Keratinocyte (primary cell): Measurements from ENCODE around the gene PHKA2. TPM values are rescaled to one million over a fixed set of nuclear protein-coding genes. Genes with fewer than 3 reads are reported as not detected.
A peak's percentile ranks its signal among the peaks of the same experiment; 100 is the strongest.
"Not testable (repeated sequence)": the region's sequence is repeated elsewhere in the genome, so short reads cannot be mapped to it uniquely, and the experiment has no call there.

Source experiments
- DNase-seq: peaks from one replicate; pipeline ENCODE4 v3.0.0-alpha.2; 2011; ENCODE audit warnings: low read depth, missing footprints, low spot score
- FAIRE-seq: peaks from 2 replicates; lab custom pipeline; 2011; peaks lifted over from hg19 to GRCh38; lab: Jason Lieb, UNC
- H2AFZ ChIP-seq: 2 replicates; pipeline ENCODE4 v1.6.0; 2012; ENCODE audit warnings: low read length, control low read depth, inconsistent platforms; ENCODE audit not compliant: control insufficient read depth
- H3K27ac ChIP-seq: 2 replicates; pipeline ENCODE4 v1.5.1; 2011; ENCODE audit warnings: low read length; ENCODE audit not compliant: control insufficient read depth, insufficient read depth
- H3K27me3 ChIP-seq: 3 replicates; pipeline ENCODE4 v1.6.0; 2011; ENCODE audit warnings: low read length; ENCODE audit not compliant: control insufficient read depth, insufficient read depth; ENCODE audit errors: extremely low read depth
- H3K36me3 ChIP-seq, 2 experiments: 2 replicates in 1 of 2; 3 replicates in 1 of 2; pipeline ENCODE4 v1.5.1; 2011; ENCODE audit warnings: low read length in 2 of 2, mild to moderate bottlenecking in 1 of 2; ENCODE audit not compliant: control insufficient read depth in 2 of 2, insufficient read depth in 2 of 2; ENCODE audit errors: extremely low read depth in 1 of 2
- H3K4me1 ChIP-seq: 3 replicates; pipeline ENCODE4 v1.5.1; 2011; ENCODE audit warnings: low read length; ENCODE audit not compliant: control insufficient read depth, insufficient read depth; ENCODE audit errors: extremely low read depth
- H3K4me2 ChIP-seq: 3 replicates; pipeline ENCODE4 v1.6.0; 2011; ENCODE audit warnings: low read depth, low read length; ENCODE audit not compliant: control insufficient read depth, insufficient read depth; ENCODE audit errors: extremely low read depth
- H3K4me3 ChIP-seq, 3 experiments: fragments of 200-600 bp in 1 of 3; sonication (generic) in 1 of 3; 2 replicates in 2 of 3; 3 replicates in 1 of 3; pipeline ENCODE4 v1.5.1; 2011 to 2016; ENCODE audit warnings: low read length in 3 of 3, mild to moderate bottlenecking in 3 of 3, control low read depth in 2 of 3, inconsistent platforms in 1 of 3, low read depth in 1 of 3, mixed read lengths in 1 of 3, mixed run types in 1 of 3, moderate library complexity in 1 of 3; ENCODE audit not compliant: control insufficient read depth in 2 of 3, insufficient read depth in 2 of 3; ENCODE audit errors: extremely low read depth in 1 of 3
- H3K79me2 ChIP-seq: 2 replicates; pipeline ENCODE4 v1.6.0; 2012; ENCODE audit warnings: low read length; ENCODE audit not compliant: control insufficient read depth, insufficient read depth
- H3K9ac ChIP-seq: 3 replicates; pipeline ENCODE4 v1.6.0; 2011; ENCODE audit warnings: low read length; ENCODE audit not compliant: control insufficient read depth, insufficient read depth; ENCODE audit errors: extremely low read depth
- H3K9me1 ChIP-seq: 3 replicates; pipeline ENCODE4 v1.6.0; 2011; ENCODE audit warnings: low read length; ENCODE audit not compliant: control insufficient read depth, insufficient read depth; ENCODE audit errors: extremely low read depth
- H3K9me3 ChIP-seq: 2 replicates; pipeline ENCODE4 v1.5.1; 2012; ENCODE audit warnings: low read depth, low read length; ENCODE audit not compliant: control insufficient read depth
- H4K20me1 ChIP-seq: 3 replicates; pipeline ENCODE4 v1.6.0; 2011; ENCODE audit warnings: low read length; ENCODE audit not compliant: control insufficient read depth, insufficient read depth; ENCODE audit errors: extremely low read depth
- EZH2 ChIP-seq: IDR thresholded peaks from one replicate; pipeline ENCODE4 v1.6.1; 2012; ENCODE audit warnings: inconsistent platforms, mild to moderate bottlenecking, low read length, moderate library complexity
- dilution Hi-C: fragments of 300-500 bp; cut with MboI; formaldehyde crosslinking; loops from one replicate; pipeline ENCODE4 v1.7.0; 2020; ENCODE audit warnings: low sequenced_read_pairs; ENCODE audit not compliant: extremely low pct_ligation_motif_present
- polyA plus RNA-seq, 5 experiments: library from polyadenylated mRNA; depleted of rRNA in 3 of 5; stranded (reverse) in 3 of 5; stranded (forward) in 1 of 5; unstranded in 1 of 5; fragments of >200 nt; gene quantifications; 1 replicate in 1 of 5; 2 replicates in 3 of 5; 3 replicates in 1 of 5; pipeline versions ENCODE4 v1.2.1 to v1.2.3, GENCODE V29; 2011 to 2012; ENCODE audit warnings: missing spikeins in 2 of 5, low read depth in 1 of 5, low replicate concordance in 1 of 5
- TF ChIP-seq, protein P1 (sequence below), 3 experiments: IDR thresholded peaks in 1 of 3; conservative IDR thresholded peaks in 1 of 3; optimal IDR thresholded peaks in 1 of 3; 2 replicates in 2 of 3; 3 replicates in 1 of 3; pipeline versions ENCODE3 to v1.5.1; 2011; ENCODE audit warnings: low read length in 3 of 3, mild to moderate bottlenecking in 3 of 3, moderate library complexity in 2 of 3, control low read depth in 1 of 3, inconsistent platforms in 1 of 3; ENCODE audit not compliant: insufficient read depth in 2 of 3; ENCODE audit errors: extremely low read depth in 1 of 3

Gene PHKA2
- polyA plus RNA-seq, 1 donor (not counting 4 experiments of a cell fraction or from before 2014, with no cell fraction given): 14.1 TPM

DNA sequence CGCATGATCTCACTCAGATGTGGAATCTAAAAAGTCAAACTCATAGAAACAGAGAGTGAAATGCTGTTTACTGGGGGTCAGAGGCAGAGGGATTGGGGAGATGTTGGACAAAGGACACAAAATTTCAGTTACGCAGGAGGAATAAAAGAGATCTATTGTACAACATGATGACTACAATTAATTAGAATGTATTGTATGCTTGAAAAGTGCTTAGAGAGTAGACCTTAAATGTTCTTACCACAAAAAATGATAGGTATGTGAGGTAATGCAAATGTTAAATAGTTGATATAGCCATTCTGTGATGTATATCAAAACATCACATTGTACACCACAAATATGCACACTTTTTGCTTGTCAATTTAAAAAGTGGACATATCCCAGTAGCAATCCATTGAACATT is 36.1 kb upstream of the PHKA2 start:
- Histone ChIP-seq H3K36me3 (no peaks in the 10 kb centered on the region), H3K27me3 (no peaks in the 10 kb centered on the region), H3K4me3 (no peak overlapping the region), H3K9ac (no peak overlapping the region), H3K9me1 (no peaks in the 10 kb centered on the region), H2AFZ (no peak overlapping the region), H3K9me3 (no peaks in the 10 kb centered on the region), H3K4me1 (no peaks in the 10 kb centered on the region), H3K79me2 (no peaks in the 10 kb centered on the region), H3K27ac (no peak overlapping the region), H4K20me1 (no peaks in the 10 kb centered on the region), H3K4me2 (no peak overlapping the region)
- TF ChIP-seq, protein P1, sequence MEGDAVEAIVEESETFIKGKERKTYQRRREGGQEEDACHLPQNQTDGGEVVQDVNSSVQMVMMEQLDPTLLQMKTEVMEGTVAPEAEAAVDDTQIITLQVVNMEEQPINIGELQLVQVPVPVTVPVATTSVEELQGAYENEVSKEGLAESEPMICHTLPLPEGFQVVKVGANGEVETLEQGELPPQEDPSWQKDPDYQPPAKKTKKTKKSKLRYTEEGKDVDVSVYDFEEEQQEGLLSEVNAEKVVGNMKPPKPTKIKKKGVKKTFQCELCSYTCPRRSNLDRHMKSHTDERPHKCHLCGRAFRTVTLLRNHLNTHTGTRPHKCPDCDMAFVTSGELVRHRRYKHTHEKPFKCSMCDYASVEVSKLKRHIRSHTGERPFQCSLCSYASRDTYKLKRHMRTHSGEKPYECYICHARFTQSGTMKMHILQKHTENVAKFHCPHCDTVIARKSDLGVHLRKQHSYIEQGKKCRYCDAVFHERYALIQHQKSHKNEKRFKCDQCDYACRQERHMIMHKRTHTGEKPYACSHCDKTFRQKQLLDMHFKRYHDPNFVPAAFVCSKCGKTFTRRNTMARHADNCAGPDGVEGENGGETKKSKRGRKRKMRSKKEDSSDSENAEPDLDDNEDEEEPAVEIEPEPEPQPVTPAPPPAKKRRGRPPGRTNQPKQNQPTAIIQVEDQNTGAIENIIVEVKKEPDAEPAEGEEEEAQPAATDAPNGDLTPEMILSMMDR (optimal IDR thresholded peaks at IDR 0.05 in 1 of 3, IDR thresholded peaks at IDR 0.05 in 1 of 3, conservative IDR thresholded peaks at IDR 0.05 in 1 of 3; ENCODE audit: extremely low read depth in 1 of 3, insufficient read depth in 2 of 3, low read length in 3 of 3): no peak
- no peak for TF ChIP-seq EZH2
- no peak for DNase-seq
- dilution Hi-C loops: no loop called here
- FAIRE-seq: no peak

DNA sequence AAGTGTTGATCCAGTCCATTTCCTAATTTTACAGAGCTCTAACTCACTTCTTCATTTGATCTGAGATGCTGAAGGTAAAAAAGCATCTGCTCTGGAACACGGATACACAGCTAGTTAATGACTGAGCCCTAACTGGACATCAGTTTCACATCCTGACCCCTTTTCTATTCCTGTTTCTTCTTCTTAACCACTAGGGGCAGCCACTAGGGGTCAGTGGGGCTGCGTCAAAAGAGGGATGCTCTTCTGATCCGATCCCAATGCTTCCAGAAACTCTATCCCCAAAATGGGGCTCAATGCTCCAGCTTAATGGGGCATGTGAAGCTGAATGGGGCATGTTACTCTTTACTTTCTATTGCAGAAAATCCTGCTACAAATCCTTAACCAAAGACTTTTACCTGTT is 33.4 kb upstream of the PHKA2 start:
- Histone ChIP-seq H4K20me1 (no peaks in the 10 kb centered on the region), H3K27ac (no peak overlapping the region), H3K36me3 (no peaks in the 10 kb centered on the region), H3K9me1 (no peaks in the 10 kb centered on the region), H3K79me2 (no peaks in the 10 kb centered on the region), H3K4me2 (no peak overlapping the region), H3K9ac (no peak overlapping the region), H3K4me3 (no peak overlapping the region), H2AFZ (no peak overlapping the region), H3K4me1 (no peaks in the 10 kb centered on the region), H3K9me3 (no peaks in the 10 kb centered on the region), H3K27me3 (no peaks in the 10 kb centered on the region)
- dilution Hi-C loops: no loop called here
- TF ChIP-seq, protein P1 (optimal IDR thresholded peaks at IDR 0.05 in 1 of 3, IDR thresholded peaks at IDR 0.05 in 1 of 3, conservative IDR thresholded peaks at IDR 0.05 in 1 of 3; ENCODE audit: extremely low read depth in 1 of 3, insufficient read depth in 2 of 3, low read length in 3 of 3): peak; percentile 30 to 55 (median 50)
- TF ChIP-seq EZH2: no peak
- DNase-seq (no peak), FAIRE-seq (no peak)

DNA sequence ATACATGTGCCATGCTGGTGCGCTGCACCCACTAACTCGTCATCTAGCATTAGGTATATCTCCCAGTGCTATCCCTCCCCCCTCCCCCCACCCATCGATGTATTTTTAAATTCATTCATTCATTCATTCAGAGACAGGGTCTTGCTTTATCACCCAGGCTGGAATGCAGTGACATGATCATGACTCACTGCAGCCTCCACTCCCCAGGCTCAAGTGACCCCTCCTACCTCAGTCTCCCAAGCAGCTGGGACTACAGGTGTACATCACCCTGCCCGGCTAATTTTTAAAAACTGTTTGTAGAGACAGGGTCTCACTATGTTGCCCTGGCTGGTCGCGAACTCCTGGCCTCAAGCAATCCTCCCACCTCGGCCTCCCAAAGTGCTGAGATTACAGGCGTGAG is 32.7 kb upstream of the PHKA2 start:
- H3K4me2 ChIP-seq, H3K4me3 ChIP-seq, DNase-seq, H4K20me1 ChIP-seq, H3K27ac ChIP-seq, H3K36me3 ChIP-seq, dilution Hi-C loops, H2AFZ ChIP-seq, H3K79me2 ChIP-seq, H3K9me1 ChIP-seq, H3K4me1 ChIP-seq, H3K9ac ChIP-seq, H3K9me3 ChIP-seq, FAIRE-seq, H3K27me3 ChIP-seq: not testable (repeated sequence)
